DMS53 (cell line): ENCODE results near the gene CASTOR1.

Experiments
- DNase-seq: peaks from one replicate; lab custom pipeline; 2025; lab: John Stamatoyannopoulos, UW

CASTOR1 gene

DNA sequence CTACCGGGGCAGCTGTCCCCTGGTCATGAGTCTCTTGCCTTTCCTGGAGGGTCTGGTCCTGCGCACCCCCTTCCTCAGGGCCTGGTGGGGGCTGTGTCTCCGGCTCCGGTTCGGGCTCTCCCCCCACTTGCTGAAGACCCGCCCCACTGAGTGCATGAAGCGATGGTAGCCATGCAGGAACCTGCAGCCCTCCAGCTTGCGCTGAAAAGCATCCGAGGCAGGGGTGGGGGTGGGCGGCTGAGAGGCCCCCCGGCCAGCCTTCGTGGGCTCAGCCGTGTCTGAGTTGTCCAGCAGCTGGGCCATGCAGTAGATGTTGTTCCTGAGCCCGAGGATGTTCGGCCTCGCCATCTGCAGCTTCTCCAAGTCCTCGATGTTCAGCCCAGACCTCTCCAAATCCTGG lies 25.4 kb downstream of the CASTOR1 start:
- no peak for DNase-seq

DNA sequence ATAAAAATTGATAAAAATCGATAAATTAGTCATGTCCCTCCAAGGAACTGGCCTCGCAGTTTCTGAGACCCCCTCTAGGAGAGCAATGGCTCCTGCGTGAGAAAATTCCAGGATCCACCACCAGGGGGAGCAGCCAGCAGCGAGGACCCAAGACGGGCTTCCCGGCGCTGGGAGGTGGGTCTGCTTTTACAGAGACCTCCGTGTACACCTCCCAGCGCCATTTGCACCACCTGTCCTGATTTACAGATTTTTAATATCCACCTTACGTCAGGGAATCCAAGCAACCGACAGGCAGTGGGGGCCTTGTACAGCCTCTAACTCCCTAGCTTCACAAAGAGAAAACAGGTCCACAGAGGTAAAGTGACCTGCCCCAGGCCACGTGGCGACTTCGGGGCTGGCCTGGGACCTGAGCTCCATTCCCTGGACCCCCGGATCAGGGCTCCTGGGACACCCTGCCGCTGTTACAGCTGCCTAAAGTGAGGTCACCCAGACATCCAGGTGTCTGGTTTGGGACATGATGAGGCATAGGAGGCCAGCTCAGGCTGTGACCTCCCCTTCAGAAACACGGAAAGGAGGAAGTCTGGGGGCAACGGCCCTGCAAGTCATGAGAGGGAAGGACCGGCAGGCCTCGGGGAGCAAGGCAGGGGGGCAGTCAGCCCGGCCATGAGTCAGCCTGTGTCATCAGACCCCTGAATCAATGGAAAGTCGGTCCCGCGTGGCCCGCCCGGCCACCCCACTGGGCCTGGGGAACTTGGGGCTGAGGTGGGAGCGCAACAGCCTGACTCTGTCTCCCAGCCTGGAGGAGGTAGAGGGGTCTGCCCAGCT lies 26.2 kb downstream of the CASTOR1 start:
- DNase-seq: peak; percentile 51

- DNase-seq: no peak
These were observed 27.2 kb downstream of the CASTOR1 start for GRCh38 chr22:30262112-30262511.

GRCh38 chr22:30261134-30261533 lies 28.2 kb downstream of the CASTOR1 start:
- peak; percentile 35 for DNase-seq

GRCh38 chr22:30260682-30261081 lies 28.6 kb downstream of the CASTOR1 start:
- no peak for DNase-seq

DNA sequence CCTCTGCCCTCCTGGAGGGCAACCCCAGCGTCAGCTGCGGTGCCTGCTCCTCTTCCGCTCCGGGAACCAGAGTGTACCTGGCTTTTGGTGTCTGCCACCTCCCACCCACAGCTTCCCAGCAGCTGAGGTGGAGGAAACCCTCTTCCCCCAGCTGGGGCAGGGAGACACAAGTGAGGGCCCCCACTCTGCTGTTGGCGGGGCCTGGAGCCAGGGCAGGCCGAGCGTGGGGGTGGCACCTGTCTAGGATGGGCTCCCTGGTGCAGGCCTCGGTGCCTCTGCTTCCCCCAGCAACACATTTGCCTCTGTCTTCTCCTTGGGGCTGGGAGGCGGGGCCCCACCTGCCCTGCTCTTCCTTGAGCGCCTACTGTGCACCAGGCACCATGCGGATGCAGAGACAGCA lies 29.0 kb downstream of the CASTOR1 start:
- DNase-seq: no peak

DNA sequence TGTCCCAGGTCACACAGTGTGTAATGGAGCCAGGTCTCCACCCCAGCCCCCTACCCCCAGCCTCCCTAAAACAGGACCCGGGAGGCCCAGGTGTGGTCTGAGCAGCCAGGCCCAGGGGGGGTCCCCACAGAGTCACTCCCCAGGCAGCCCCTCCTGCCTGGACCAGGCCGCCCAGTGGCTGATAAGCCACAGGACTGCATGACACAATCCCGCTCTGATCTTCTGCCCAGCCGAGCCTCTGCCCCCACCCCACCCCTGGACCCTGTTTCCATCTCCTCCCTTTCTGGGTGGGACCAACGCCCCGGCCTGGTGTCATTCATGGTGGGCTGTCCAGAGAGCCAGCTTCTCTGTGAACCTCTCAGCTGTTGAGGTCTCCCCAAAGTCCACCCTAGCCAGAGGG lies 35.0 kb downstream of the CASTOR1 start:
- no peak for DNase-seq

DNA sequence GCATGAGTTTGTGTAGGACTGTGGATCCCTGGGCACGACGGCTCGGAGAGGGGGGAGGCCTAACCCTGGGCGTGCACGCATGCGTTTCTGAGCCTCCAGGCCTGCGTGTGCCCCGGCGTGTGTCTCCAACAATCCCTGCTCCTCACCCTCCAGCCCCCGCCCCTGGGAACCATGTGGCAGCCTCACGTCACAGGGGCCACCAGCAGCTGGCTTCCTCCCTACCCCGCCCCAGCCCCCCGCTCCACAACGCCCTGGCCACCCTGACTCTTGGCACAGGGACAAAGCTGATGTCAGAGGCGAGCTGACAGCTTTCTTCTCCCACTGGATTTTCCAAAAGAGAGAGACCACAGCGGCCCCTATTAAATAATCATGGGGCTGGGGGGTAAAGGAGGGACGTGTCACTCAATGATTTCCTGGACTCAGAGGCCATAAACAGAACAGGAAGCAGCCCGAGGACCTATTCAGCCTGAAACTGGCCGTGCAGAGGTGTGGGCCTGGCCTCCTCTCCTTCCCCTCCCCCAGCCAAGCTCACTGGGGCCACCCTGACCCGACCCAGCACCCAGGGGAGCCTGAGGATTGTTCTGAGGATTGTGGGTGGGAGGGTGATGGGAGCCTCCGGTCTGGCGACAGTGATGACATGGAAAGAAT lies 36.0 kb downstream of the CASTOR1 start:
- DNase-seq: no peak

- DNase-seq: no peak
These were observed 36.7 kb downstream of the CASTOR1 start for GRCh38 chr22:30252411-30253204.

DNA sequence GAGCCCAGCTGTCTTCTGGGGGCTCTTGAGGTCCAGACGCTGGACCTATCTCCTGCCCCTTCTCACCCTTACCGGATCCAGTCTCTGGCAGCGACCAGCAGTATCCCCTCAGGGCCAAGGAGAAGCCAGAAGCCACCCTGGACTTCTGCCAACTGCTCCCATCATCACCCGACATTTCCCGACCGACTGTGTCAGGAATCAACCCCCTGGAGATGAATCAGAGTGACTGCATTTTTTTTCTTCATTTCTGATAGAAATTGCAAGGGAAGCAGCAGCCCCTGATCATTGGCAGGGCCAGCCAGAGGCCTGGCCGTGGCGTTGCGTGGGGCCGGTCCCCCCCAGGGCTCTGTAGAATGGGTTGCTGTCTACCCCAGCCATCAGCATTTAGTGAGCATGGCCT lies 37.6 kb downstream of the CASTOR1 start:
- no peak for DNase-seq

DNA sequence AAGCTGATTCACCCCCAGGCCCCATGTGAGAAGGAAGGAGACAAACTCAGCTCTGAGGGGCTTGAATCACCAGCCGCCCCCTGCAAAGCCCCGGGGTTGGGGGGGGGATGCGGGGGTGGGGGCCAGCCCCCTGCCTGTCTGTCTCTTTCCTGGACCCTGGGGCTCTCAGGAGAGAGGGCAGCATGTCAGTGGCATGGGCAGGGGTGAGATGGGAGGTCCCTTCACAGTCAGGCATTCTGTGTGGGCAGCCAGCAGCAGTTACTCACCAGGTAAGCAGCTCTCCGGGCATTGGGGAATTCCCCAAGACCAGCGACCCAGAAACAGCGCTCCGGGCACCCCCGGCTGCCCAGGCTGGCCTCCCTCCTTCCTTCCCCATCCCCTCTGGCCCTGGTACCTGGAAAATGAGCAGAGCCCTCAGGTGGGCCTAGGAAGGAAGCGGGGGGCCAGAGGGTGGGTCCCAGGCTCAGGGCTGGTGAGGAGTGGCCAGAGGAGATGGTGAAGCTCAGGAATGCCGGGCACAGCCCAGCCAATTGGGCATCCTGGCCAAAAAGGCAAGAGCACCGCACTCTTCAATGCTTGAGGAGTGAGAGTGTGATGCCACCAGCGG lies 38.5 kb downstream of the CASTOR1 start:
- peak; percentile 16 for DNase-seq

DNA sequence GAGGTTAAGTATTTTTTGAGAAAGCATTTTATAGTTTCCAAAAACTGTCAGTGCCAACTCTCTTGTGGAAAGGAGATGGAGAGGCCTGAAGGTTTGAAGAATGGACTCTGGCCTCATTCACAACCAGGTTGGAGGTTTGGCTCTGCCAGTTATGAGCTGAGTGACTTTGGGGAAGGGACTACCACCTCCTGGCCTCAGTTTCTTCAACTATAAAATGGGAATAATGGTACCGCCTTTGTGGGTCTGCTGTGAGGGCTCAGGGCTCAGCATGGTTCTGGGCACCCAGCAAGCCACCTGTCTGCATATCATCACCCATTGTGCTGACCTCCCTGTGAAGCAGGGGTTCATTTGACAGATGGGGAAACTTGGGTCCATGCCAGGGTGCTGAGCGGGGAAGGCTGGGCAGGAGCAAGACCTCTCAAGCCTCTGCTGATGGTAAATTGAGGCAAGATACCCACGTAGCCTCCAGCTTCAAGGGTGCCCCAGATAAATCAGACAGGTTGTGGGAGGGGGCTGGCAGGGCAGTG lies 39.2 kb downstream of the CASTOR1 start:
- DNase-seq: no peak

DNA sequence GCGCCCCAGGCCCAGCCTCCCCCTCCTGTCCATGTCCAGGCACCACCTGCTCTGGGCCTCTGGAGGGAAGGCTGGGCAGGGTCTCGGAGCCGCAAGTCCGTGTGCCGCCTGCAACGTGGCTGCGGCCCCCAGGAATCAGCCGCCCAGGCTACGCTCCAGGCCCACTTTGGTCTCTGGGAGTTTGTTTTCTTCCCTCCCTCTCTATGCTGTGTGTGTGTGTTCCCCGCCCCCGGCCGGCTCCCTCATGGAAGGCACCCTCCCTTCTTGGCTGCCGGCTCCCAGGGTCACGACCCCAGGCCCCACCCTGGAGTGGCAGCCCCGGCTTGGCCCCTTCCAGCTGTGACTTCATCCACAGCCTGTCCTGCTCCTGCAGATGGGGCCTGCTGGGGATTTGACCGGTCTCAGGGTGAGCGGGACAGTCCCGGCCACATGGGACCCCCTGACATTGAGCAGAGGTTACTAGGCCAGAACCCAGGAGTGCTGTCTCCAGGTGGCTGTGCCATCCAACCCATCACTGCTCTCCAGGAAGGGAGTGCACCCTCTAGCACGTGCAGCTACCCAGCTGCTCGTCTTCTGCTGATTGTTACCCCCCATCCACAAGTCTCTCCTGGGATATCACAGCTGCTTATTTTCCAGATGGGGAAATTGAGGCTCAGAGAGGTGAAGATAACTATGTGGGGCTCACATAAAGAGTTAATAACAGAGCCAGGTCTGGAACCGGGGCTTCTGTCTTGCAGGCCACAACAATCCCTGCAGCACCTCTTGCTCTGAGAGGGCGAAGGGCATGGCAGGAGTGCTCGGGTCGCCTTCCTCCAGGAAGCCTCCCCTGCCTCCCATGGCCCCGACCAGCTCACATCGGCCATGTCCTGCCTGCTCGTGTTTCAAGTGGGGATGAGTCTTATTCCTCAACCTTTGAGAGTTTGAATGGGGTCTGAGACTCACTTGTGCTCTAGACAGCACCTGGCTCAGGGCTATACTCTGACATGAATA lies 40.0 kb downstream of the CASTOR1 start:
- DNase-seq: no peak

DNA sequence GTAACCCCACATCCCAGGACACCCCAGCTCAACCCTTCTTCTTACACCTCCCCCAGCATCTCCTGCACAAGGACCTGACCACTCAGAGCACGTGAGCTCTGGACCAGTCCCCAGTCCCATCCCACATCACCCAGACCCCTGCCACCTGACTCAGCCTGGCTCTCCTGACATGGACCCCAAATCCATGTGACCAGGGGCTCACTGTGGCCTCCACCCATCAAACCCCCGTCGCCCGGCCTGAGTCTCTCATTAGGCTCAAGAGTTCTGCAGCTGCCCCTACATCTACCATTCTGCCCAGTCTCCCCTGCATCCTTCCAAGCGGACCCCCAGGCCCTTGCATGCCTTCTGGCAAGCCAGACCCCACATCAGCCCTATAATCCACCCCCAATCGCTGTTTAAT lies 40.8 kb downstream of the CASTOR1 start:
- DNase-seq: no peak

GRCh38 chr22:30247974-30248373 lies 41.3 kb downstream of the CASTOR1 start:
- no peak for DNase-seq

DNA sequence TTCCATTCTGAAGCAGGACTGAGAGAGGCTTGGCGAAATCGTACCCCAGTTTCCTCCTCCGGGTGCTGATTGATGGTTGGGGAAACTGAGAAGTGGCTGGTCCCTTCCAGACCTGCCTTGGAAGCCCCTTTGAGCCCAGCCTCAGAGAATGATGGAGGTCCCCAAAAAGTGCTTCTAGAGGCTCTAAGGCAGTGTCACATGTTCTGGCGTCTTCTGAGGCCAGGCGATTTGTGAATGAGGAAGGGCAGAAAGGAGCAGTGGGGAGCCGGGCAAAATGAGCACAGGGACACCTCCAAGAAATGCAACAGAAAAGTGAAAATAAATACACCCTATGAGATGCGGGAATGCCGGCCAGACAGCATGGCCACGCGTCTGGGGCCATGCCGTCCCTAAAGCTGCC lies 41.7 kb downstream of the CASTOR1 start:
- DNase-seq: no peak

- no peak for DNase-seq
These were observed 42.4 kb downstream of the CASTOR1 start for GRCh38 chr22:30246814-30247376.

DNA sequence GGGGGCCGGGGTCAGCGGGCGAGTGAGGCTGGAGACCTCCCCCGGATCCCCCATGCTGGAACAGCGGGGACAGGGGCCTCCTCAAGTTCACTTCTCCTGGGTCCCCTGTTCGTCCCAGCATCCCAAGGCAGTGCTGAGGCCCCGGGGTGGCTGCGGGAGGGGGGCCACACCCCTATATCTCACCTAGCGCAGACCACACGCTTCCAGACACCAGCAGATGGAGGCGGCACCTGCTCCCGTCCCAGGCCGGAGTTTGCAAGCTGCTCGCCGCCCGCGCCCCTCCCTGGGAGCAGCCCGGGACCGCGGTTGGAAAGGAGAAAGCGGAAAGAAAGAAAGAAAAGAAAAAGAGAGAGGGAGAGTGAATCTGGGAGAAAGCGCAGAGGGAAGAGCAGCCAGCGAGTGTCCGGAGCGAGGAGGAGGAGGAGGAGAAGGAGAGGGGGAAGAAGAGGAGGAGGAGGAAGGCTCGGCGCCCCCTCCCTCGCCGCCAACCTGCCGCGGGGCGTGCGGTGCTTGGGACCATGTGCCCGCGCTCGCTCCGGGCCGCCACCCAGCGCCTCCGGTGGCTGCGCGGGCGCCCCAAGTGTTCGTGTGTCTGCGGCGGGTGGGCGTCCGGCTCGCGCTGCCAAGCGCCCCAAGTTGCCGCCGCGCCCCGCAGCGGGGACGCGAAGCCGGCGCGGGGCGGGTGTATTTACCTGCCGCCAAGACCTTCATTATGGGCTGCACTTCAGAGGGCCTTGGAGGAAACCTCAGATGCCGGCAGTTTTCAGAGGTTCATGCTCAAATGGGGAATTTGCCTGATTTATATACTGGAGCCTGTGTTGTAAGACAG lies 43.1 kb downstream of the CASTOR1 start, which contains the start of gene LIF:
LIF (minus strand) TSS at position 775 of the 829 bp plus-strand sequence; CDS start at position 711, 64 bp downstream.
- no peak for DNase-seq

DNA sequence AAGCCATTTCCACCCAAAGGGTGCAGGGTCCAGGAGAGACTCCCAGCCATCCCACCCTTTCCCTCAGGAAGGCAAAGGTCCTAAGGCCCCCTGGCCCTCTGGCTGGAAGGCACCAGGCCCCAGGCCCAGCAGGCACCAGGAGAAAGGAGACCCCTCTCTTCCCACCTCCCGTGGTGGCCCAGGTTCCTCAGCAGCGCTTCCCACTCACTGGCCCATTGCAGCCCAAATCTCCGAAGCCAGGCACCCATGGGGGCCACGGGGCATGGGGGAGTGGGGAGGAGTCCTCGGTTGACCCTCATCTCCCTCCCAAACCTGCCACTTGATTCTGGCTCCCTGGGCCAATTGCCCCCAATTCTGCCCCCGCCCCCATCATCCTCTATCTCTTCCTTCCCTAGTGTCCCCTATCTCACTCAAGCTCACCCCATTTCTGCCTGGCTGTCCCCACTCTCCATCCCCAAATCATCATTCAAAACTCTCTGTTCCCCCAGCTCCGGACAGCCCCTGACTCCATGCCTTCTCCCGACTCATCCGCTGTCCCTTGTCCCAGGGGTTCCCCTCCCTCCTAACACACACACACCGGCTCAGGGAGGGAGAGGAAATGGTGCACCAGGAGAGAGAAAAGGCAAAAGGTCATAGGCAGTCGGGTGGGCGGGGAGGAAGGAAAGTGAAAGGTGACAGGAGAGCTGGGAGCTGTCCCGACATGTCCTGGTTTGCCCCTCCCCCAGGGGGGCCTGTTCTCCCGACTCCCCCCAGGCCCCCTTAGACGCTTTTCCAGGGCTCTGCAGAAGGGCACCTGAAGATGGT lies 43.9 kb downstream of the CASTOR1 start:
- no peak for DNase-seq
